ENCODE measurements around the gene NT5DC1.

GRCh38 chr6:116256694-116257093 is 156.0 kb downstream of the NT5DC1 start:
- TF ChIP-seq, protein P1, sequence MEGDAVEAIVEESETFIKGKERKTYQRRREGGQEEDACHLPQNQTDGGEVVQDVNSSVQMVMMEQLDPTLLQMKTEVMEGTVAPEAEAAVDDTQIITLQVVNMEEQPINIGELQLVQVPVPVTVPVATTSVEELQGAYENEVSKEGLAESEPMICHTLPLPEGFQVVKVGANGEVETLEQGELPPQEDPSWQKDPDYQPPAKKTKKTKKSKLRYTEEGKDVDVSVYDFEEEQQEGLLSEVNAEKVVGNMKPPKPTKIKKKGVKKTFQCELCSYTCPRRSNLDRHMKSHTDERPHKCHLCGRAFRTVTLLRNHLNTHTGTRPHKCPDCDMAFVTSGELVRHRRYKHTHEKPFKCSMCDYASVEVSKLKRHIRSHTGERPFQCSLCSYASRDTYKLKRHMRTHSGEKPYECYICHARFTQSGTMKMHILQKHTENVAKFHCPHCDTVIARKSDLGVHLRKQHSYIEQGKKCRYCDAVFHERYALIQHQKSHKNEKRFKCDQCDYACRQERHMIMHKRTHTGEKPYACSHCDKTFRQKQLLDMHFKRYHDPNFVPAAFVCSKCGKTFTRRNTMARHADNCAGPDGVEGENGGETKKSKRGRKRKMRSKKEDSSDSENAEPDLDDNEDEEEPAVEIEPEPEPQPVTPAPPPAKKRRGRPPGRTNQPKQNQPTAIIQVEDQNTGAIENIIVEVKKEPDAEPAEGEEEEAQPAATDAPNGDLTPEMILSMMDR (IDR thresholded peaks at IDR 0.05; ENCODE audit: insufficient read depth, low read length): no peak
- TF ChIP-seq GABPA (IDR thresholded peaks at IDR 0.05; ENCODE audit: low read depth): no peak

Data from HL-60 (cell line).